Endothelial cell of umbilical vein (primary cell): ENCODE measurements around the gene UVSSA.

Experiments
- CTCF ChIP-seq, 2 donors: IDR thresholded peaks; 1 replicate in 1 of 2; 2 replicates in 1 of 2; pipeline ENCODE4 v1.5.1; 2011; ENCODE audit warnings: low read length in 2 of 2, mild to moderate bottlenecking in 2 of 2, moderate library complexity in 2 of 2, control low read depth in 1 of 2, inconsistent platforms in 1 of 2, low read depth in 1 of 2; ENCODE audit not compliant: insufficient read depth in 1 of 2; ENCODE audit errors: extremely low read depth in 1 of 2
- EZH2 ChIP-seq: IDR thresholded peaks from 2 replicates; pipeline ENCODE4 v1.6.1; 2012; ENCODE audit warnings: borderline replicate concordance, low read depth, mild to moderate bottlenecking, moderate library complexity, low read length, inconsistent platforms; ENCODE audit not compliant: severe bottlenecking
- FOS ChIP-seq: IDR thresholded peaks from 2 replicates; pipeline ENCODE4 v1.6.1; 2011; ENCODE audit warnings: mild to moderate bottlenecking, low read length, moderate library complexity, borderline replicate concordance; ENCODE audit not compliant: insufficient read depth
- GATA2 ChIP-seq: IDR thresholded peaks from 2 replicates; pipeline ENCODE4 v1.7.0; 2011; ENCODE audit warnings: low read depth, mild to moderate bottlenecking, moderate library complexity, mixed read lengths, low read length; ENCODE audit not compliant: insufficient read length, insufficient read depth
- JUN ChIP-seq: IDR thresholded peaks from 2 replicates; pipeline ENCODE4 v1.6.1; 2011; ENCODE audit warnings: borderline replicate concordance, low read depth; ENCODE audit not compliant: insufficient read length, insufficient read depth
- MAX ChIP-seq: IDR thresholded peaks from 2 replicates; pipeline ENCODE4 v1.6.1; 2011; ENCODE audit not compliant: insufficient read depth, insufficient read length
- MYC ChIP-seq: IDR thresholded peaks from one replicate; pipeline ENCODE4 v1.6.1; 2011; ENCODE audit warnings: mild to moderate bottlenecking, low read depth, low read length
- POLR2A ChIP-seq: IDR thresholded peaks from 2 replicates; pipeline ENCODE4 v1.6.1; 2012; ENCODE audit warnings: low read depth, mild to moderate bottlenecking, control low read depth, low read length
- POLR2AphosphoS5 ChIP-seq: IDR thresholded peaks from 2 replicates; pipeline ENCODE4 v1.6.1; 2012; ENCODE audit warnings: low read depth, mild to moderate bottlenecking, control low read depth, low read length, moderate library complexity; ENCODE audit not compliant: insufficient read depth

- TF ChIP-seq CTCF (IDR thresholded peaks at IDR 0.05; ENCODE audit: extremely low read depth in 1 of 2, insufficient read depth in 1 of 2, low read depth in 1 of 2, low read length in 2 of 2) (no peak), MAX (no peak), POLR2A (no peak), FOS (no peak), POLR2AphosphoS5 (no peak), EZH2 (no peak), JUN (no peak), MYC (no peak), GATA2 (no peak)
These were observed 37.8 kb downstream of the UVSSA start for GRCh38 chr4:1384675-1385372.
